Stimulated activated CD8-positive, alpha-beta memory T cell treated with anti-CD3 and anti-CD28 coated beads, Interleukin-7, amount 100 ng/mL, for 4 hours (primary cell): Measurements from ENCODE around the gene HIVEP3.
"Not testable (repeated sequence)": the region's sequence is repeated elsewhere in the genome, so short reads cannot be mapped to it uniquely, and the experiment has no call there.

Experiments
- DNase-seq, 2 donors: peaks; one replicate each; pipeline ENCODE4 v3.0.0-alpha.2; 2020; ENCODE audit warnings: low read depth in 2 of 2

Gene HIVEP3

GRCh38 chr1:41921271-41921670, 2.5 kb upstream of the HIVEP3 start:
- not testable (repeated sequence) for DNase-seq

DNA sequence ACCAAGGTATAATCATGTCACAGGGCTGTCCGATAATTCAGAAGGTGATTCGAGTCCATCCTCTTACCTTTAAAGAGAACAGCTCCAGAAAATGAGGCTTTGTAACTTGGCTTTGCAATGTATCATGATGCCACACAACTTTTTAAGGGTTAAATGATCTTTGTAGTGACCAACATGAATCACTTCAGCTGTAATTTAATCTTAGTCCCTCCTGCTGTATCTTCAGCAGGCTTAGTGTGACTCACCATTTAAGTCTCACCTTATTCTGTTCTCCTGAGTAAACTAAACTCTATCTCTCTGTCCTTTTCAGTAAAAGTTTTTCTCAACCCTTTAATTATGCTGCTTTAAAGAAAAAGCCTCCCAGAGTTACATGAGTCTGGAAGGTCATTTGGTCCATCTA, 1.9 kb upstream of the HIVEP3 start:
- DNase-seq: no peak

DNA sequence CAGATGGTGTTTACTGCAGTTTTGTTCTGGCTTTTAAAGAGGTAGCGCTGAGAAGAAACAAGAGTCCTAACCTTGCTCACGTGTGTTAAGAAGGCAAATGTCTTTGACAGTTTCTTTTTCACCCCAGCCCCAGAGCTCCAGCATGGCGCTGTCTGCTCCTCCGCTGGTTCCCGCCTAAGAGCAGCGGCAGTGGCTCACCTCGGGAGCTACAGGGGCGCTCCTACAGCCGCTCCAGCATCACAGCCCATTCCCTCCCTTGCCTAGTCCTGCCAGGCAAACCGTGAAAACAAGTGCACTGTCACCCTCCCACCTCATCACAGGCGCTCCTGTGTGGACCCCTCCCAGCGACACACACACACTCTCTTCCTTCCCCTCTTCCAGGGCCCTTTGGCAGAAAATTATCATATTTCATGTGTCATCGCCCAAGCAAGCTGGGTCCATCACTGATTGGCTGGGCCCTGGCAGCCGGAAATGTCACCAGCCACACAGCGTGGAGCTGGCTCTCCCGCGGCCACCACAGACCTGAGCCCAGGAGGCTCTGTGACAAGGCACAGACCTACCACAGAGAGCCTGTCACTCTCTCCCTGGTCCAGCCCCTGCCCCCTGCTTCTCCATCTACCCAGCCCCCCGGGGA, 1.2 kb upstream of the HIVEP3 start:
- peak; percentile 60 to 73 for DNase-seq

DNA sequence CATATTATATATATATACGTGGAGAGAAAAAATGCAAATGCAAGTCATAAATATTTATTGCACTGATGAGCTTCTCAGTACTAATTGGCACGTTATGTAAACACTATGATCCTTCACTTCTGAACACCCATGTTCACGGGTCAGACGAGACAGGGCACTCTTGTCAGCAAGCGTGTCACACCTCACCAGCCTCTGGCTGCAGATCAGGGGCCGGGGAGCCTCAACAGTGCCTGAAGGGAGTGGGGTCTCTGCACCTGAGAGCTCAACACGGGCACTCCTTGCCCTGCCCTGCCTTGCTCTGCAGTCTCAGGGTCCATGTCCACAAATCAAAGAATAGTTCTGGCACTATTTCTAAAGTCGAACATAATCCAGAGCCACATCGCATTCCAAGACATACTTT, 409 bp upstream of the HIVEP3 start:
- no peak for DNase-seq

- peak in 1 of 2 donors; percentile 28 for DNase-seq
These were observed 780 bp downstream of the HIVEP3 start for GRCh38 chr1:41917835-41918449.

DNA sequence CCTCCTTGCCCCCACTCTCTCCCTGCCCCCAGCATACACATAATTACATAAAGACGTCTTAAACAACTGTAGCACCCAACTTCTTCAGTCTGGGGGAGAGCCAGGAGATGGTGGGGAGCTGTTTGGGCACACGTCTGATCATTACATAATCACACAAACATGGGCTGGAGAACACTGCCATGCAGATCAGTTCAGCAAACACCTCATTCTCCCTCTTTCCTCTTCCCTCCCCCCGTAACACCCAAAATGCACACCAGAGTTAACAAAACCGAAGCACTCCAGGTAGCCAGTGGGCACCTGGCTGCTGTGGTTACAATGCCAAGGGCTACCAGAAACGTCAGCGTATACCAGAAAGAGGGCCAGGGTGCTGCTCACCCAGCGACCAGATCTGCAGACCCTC, 1.6 kb downstream of the HIVEP3 start:
- DNase-seq: no peak

- no peak for DNase-seq
These were observed 2.7 kb downstream of the HIVEP3 start for GRCh38 chr1:41915786-41916571.

DNA sequence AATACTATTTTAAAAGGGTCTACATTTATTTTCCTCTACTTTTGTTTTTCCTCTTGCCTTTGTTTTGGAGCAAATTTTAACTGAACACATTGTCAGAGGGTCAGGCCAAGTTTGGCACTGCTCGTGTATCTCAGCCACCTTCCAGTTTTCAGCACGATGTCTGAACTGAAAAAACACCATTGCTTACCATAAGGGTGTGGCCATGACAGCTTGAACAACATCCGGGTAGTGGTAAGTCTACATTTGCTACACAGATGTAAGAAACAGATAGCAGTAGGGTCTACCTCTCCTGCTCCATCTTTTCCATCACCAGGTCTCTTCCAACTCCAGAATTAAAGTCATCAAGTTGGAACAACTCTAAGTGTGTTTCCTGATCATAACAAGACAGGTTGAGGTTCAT, 4.2 kb downstream of the HIVEP3 start:
- no peak for DNase-seq

GRCh38 chr1:41913014-41913413, 5.7 kb downstream of the HIVEP3 start:
- DNase-seq: no peak

- DNase-seq: no peak
These were observed 10.3 kb downstream of the HIVEP3 start for GRCh38 chr1:41908288-41908895.

GRCh38 chr1:41907446-41907845, 11.3 kb downstream of the HIVEP3 start:
- no peak for DNase-seq

DNA sequence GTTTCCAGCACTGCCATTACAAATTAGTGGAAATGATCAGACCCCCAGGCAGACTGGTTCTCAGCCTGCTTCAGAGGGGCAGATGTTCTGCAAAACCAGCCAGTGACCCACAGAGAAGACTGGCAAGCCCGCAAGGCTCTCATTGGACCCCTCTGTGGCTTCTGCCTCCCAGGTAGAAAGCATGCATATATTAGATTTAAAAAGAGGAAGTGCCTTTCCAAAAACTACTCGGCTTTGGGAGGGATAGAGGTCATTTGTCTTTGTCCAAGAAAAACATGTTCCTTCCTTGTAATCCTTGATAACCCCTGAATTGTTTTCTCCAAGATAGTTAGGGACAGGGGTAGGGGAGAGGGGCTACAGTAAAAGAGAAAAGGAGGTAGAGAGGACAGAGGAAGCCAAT, 11.8 kb downstream of the HIVEP3 start:
- DNase-seq: no peak

DNA sequence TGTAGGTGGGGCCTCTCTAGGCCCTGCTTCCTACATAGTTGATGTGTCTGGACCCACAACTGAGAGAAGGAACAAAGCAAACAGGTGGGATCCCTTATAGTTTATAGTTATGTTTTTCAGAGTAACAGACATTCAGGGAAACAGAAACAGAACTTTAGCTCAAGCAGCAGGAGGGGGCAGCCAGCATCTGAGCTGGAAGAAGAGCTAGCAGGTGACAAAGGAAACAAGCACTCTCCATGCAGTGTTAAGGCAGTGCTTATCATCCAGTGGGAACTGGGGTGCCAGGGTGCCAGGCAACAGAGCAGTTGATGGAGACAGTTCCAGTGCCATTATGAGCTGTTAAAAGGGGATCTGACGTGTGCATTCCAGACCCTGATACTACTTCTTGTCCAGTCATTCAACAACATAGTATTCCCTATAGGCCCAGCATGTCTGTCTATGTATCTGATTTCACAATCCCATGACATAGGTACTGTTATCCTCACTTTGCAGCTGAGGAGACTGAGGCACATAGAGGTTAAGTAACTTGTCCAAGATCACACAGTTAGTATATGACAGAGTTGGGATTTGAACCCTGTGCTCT, 13.5 kb downstream of the HIVEP3 start:
- DNase-seq: no peak

DNA sequence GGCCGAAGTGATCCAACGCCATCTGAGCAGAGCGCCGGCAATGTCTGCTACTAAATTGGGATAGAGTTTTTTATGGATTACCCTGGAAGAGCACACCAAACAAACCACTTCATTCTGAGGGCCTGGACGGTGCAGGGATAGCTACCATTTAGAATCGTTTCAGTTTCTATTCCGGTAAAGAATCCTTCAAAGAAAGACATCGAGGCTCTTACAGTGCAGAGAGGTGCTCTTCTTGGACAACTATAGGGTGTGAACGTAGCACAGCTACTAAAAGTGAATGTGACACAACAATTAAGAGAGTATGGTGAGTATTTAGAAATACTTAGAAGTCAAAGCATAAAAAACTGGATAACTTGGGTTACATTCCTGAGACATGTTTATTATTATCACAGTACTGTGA, 16.1 kb downstream of the HIVEP3 start:
- no peak for DNase-seq

DNA sequence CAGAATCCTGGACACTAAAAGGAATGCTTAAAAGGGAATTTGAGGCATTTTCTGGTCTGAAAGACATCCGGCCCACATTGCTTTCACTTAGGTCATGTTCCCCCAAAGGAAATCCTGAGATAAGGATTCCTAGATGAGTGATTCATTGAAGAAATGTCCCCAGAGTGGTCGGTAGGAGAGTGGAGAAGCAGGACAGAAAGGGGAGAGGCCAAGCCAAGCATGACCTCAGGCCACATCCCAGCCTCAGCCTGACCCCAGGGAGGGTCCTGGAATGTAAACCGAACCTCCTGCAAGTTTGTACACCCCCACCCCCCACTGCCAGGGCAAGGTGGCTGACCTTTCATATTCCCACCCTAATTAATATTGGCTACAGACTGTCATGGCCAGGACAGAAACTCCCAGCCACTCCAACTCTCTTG, 16.6 kb downstream of the HIVEP3 start:
- no peak for DNase-seq

DNA sequence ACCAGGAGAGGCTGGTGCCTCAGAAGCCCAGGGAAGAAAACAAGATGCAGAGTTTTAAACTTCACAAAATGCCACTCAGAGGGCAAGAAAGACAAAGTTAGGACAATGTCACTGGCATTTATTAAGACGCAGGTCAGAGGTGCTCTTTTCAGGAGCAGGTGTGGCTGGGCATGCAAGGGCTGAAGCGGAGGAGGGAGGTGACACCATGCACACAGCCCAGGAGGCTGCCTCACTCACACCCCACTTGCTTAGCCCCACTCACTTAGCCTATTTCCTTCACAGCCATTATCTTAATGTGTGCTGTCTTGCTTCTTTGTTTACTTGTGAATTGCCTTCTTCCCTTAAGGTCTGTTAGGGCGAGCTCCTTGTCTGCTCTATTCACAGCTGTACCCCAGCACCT, 17.2 kb downstream of the HIVEP3 start:
- DNase-seq: no peak

GRCh38 chr1:41900603-41901444, 17.9 kb downstream of the HIVEP3 start:
- no peak for DNase-seq

GRCh38 chr1:41898191-41898713, 20.5 kb downstream of the HIVEP3 start:
- DNase-seq: peak; percentile 48 to 58

GRCh38 chr1:41895552-41895951, 23.2 kb downstream of the HIVEP3 start:
- no peak for DNase-seq

DNA sequence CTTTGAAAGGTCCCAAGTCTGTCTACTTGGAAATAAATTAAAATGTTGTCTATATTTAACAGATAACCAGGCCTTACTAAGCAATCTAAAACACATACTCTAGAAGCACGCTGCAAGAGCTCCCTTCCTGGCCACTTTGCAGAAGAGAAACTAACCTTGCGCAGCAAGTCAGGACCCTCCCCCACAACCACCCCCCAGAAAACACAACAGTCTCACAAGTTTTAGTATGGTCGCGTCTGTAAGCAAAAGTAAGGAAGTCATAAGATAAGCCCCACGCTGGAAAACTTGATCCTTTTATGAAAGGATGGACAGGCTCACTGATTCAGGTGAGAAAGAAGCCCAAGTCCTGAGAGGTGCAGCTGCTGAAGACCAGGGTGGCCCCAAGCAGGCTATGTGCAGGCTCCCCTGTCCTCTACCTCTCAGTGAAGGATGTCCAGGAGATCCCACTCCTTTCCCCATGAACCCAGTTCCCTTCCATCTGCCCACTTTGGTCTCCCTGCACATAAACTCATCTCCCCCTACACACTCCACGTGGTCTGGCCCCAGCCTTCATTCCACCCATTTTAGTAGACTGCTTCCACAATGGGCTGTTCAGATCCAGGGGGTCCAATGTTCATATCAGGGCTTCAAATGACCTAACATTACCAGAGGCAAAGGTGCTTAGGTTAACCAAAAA, 23.8 kb downstream of the HIVEP3 start:
- DNase-seq: no peak
